Amniotic stem cell (primary cell): ENCODE results near the gene USP20.

Experiments used
- DNase-seq: peaks from one replicate; lab custom pipeline; 2025; lab: John Stamatoyannopoulos, UW

The USP20 gene

DNA sequence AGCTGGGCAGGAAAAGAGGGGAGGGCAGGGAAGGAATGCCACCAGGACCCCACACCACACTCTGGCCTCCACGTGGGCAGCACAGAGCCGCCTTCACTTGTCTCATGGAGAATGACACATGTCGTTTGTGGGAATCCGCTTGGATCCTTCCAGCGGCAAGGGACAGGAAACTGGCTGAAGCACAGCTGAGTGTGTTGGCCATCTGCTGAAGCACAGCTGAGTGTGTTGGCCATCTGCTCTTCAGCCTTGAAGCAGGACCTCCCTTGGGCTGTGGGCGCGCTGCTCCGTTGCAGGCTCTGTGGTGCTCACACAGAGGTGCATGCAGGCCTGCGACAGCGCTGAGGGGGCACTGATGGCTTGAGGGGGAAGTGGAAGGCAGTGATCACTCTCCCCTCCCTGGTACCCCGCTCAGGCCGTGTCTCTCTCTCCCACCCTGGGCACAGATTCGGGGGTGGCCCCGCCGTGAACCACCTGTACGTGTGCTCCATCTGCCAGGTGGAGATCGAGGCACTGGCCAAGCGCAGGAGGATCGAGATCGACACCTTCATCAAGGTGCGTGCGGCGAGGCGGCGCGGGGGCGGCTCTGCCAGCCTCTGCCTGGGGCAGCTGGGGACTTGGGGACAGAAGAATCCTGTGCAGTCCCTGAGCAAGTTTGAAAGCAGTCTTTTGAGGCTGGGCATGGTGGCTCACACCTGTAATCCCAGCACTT, 40.6 kb downstream of the USP20 start:
- no peak for DNase-seq

DNA sequence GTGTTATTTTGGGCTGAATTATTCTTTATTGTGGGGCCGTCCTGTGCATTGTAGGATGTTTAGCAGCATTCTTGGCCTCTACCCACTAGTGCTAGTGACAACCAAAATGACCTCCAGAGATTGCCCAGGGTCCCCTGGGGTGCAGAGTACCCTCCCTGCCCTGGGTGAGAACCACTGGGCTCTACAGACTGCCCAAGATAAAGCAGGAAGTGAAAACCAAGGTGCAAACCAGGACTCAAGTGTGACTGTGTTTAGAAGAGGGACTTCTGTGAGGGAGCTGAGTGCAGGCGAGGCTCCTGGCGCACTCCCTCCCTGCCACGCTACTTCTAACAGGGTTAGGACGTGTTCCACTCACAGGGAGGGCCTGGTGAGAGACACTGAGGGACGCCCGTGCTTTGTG, 41.6 kb downstream of the USP20 start:
- no peak for DNase-seq

DNA sequence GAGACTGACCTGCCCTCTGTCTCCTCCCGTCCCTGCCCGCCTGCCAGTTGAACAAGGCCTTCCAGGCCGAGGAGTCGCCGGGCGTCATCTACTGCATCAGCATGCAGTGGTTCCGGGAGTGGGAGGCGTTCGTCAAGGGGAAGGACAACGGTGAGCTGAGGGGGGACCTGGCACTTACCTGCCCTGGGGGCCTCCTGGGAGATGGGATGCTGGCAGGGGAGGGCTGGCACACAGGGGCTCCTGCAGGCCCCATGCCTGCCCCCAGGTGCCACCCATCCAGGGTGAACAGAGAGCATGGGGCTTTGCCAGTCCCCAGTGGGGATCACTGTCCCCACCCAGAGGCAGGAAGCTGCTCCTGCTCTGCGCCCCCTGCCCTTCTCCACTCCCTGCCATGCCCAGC, 43.0 kb downstream of the USP20 start:
- DNase-seq = no peak

DNA sequence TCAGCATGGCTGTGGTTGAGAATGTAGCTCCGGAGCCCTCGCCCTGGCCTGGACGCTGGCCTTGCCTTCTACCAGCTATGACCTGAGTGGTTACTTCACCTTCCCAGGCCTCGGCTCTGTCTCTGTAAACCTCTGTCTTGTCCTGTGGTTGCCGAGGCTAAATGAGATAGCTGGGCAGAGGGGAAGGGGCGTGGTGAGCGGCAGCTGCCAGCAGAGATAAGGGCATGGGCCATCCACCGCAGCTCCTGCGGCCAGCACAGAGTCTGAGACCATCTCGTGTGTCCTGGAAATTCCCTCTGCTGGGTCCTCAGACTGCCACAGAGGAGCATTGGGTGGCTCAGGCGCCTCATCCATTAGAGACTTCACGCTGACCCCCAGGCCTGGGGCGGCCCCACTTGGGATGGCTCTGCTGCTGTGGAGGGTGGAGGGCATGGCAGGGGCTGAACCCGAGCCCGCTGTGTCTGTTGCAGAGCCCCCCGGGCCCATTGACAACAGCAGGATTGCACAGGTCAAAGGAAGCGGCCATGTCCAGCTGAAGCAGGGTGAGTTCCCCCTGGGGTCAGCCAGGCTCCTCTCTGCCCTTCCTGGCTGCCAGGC, 43.9 kb downstream of the USP20 start:
- DNase-seq = no peak

DNA sequence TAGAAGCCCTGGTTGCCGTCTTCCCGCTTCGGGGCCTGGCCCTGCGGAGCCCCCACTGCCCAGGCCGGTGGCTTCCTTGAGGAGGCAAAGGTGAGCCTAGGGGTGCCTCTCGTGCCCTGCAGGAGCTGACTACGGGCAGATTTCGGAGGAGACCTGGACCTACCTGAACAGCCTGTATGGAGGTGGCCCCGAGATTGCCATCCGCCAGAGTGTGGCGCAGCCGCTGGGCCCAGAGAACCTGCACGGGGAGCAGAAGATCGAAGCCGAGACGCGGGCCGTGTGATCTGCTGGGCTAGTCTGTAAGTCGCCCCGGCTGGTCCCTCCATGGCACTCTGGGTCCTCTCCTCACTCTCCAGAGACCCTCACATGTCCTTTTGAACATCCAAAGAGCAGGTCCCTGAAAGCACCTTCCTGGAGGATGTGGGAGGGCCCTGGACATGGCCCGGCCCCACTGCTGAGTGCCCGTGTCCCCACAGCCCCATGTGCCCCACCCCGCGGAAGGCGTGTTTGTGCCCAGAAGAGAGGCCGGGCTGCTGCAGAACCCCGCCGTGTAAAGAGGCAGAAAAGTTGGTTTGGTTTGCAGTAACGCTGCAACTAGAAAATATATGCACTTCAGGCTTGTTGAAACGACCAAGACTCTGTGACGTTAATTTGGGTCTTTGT, 44.9 kb downstream of the USP20 start:
- no peak for DNase-seq

DNA sequence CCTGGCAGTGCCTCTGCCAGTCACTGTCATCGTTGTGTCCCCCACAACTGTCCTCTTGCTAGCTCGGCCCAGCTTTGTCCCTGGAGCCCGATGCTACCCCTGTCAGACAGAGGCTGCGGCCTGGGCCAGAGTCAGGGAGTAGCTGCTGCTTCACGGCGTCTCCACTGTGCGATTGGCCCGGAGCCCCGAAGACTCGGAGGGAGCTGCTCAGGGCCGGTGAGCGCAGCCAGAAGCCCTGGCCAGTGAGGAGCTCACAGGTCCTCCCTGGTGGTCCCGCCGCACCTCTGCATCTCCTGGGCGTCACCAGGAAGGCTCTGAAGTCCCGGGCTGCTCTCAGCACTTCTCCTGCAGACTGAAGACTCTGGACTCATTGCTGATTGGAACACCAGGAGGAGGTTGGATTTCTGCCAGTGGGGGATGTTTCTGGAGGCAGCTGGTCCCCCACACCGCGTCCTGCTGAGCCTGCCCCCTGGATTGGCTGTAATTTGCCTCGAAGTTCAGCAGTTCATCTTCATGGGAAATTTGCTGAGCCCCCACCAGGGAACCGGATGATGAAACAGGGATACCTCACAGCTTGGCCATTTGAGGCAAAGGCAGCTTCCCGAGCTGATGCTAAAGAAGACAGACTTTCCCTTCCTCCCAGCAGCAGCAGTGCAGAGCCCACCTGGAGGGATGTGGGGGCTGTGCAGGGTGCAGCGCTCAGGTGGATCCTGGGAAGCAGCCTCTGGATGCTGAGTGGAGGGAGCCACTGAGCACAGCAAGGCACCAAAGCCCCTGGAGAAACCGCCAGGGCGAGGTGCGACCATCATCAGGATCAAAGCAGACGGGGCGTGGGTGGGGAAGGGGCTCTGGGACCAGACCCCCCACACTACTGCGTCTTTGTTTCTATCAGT, 45.6 kb downstream of the USP20 start:
- DNase-seq = no peak

DNA sequence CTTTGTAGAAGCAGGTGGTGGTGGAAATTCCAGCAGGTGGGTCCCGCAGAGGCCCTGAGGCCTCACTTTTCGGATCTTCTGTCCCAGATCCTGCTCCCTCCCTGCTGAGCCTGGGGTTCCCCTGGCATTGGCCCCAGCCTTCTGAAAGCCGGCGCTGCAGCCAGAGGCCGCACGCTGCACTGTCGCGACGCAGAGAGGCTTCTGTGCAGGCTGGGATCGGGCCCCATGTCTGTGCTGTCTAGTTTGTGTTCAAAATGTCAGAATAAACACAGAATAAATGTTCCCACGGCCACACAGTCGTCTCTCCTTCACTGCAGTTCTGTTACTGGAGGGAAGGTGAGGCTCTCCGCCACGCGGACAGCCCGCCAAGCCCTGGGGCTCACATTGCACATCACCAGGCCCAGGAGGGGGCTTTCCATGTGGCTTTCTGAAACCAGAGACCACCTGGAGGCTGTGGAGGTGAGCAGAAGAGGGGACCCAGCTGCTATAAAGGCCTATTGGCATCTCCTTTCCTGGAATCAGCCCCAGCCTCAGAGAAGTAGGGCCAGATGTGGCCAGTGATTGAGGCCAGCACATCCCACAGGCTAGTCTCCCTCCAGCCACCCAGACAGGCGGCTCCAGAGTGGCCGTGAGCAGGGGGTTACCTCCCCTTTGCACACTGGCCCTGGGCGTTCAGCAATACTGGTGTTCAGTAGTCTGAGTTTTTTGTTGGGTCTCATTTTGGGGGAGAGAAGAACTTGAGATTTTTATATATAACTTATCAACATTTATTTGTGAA, 46.5 kb downstream of the USP20 start:
- no peak for DNase-seq

DNA sequence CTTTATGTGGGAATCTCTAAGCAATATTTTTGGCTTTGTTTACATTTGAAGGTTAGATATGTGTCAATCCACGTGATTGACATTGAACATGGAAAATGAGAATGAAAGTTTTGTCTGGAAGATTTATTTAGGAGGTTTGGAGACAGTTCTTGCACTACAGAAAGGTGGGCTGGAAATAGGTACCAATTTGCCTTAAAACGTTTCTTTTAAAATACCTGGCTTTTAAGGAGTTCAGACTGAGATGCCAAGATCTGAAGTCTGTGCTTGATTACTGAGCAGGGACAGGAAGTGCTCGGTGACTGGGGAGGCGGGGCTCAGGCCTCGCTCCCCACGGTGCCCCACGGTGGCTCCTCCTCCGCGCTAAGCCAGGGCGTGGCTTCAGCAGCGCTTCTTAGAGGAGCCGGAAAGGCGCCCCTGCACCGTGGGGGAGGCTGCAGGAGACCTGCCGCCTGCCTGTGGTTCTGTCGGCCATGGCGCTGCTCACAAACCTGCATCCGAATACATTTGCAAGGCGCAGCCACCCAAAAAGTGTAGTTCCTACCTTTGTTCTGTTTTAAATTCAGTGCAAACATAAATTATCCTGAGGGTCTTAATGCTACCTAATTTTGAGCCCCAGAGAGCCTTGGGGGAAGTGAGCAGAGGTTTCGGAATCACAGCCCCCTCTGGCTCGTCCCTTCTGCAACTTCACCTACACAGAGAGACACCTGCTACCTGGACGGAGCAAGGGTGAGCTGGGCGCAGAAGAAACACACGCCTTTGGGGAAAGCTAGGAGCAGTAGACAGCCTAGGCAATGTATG, 49.2 kb downstream of the USP20 start:
- peak; percentile 49 for DNase-seq

DNA sequence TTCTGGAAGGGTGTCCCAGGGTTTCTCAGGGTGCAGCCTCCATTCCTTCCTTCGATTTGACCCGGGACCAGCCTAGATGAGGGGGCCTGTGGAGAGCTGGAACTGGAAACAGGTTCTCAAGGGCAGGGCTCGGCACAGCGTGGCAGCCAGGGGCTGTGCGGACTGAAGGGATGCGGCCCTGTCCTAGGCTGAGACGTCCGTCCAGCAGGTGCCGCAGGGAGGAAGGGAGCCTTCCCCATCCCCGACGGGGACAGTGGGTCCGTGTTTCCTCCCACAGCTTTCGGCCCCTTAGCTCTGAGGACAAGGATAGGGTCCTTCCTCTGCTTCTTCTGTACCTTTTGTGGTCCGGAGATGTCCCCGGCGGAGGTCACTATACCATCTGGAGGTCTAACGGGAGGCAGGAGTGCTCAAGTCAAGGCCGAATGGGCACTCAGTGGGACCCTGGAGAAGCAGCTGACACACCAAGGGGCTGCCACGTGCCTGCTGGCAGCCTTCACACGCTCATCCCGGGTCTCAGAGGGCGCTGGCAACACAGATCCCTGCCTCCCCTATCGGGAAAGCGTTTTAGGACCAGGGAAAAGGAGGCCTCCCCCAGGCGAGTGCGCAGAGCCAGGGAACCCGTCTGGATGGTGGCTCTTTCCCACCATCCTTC, 49.9 kb downstream of the USP20 start:
- no peak for DNase-seq

DNA sequence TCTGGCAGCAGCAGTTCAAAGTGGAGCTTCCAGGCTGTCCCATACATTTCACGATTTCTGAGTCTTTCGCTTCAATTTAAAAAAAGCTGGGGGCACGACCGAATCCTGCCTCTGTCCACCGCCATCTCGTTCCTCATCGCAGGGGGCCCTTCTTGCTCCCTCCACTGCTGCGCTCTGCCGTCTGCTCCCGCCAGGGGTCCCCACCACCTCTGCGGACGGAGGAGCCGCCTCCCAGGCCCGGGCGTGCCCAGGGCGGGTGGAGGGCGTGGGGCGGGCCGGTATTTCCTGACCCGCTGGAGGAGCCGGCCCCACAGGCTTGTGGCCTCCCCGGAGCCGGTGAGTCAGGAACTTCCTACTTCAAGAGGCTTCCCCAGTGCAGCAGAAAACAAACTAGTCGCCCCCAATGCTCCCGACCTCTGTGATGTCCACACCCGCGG, 50.4 kb downstream of the USP20 start:
- peak; percentile 83 for DNase-seq

DNA sequence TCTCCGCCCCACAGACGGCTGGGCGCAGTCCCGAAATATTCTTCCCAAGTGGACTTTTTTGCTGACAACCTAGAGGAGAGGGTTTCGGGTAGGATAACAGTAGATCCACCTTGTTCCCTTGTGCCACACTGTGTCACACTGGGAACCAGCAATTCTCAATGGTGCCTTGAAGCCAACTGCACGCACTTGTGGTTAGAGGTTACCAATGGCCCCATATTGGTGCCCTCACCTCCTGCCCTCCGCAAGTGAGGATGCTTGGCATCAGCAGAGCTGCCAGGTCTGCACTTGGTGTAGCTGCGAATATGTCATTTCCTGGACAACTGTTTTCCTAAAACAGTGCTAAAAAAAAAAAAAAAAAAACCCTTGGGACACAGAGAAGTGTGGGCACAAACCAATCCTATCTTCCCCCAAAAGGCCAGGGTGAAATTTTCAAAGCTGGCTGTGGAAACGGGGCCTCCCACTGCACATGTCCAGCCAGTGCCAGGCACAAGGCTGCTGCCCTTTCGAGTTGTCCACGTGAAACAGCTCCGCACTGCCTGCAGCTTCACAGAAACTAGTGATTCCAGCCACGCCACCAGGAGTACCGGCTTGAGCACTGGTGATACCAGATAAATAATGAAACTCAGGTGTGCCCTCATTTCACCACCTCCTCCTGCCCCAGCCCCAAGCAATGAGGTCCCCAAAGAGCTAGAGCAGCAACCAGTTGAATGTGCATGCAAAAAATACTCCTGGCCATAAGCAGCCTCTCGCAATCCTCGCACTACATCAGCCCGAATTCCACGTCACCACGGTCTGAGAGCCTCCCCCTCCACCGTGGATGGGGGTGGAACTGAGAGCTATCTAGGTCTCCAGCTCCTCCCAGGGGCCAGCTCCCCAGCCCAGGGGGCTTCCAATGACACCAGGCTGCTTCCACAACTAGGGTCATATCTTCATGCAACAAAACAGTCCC, 51.2 kb downstream of the USP20 start:
- DNase-seq = no peak

DNA sequence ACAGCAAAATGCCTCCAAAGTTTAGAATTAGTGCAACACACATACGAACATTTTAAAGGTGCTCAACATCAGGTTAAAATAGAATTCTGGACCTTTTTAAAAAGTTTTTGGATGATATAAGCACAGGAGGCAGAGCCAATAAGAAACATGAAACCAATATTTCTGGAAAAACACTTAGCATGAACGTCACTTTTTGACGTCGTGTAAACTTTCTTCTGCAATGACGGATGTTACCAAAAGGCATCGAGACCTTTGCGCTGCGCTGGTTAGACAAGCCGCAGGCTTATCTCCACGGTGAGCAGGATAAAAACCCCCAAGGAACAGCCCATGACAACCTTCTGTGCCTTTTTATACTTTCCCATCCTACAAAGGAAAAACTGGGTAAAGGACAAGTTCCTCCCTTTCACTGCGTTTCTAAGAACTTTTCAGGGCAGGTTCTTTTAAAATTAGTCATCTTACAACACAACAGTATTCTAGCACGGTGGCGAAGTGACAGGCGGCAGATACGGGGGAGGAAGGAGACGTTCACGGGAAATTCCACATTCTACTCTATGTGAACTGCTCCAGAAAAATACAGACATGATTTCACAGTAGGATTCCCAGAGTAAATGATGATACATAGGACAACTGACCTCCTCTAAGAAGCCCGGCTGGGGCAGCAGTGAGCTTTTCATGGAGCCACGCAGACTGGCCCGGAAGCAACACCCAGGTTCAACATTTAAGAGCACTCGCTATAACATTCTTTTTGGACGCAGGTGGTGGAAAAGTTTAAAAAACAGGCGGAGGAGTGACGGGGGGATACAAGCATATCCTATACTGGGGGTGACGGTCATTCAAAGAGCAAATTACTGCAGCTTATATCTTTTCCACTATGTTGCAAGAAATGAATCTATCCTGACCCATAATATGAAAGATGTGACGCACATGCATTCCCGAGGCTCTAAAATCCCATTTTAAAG, 52.4 kb downstream of the USP20 start:
- no peak for DNase-seq

DNA sequence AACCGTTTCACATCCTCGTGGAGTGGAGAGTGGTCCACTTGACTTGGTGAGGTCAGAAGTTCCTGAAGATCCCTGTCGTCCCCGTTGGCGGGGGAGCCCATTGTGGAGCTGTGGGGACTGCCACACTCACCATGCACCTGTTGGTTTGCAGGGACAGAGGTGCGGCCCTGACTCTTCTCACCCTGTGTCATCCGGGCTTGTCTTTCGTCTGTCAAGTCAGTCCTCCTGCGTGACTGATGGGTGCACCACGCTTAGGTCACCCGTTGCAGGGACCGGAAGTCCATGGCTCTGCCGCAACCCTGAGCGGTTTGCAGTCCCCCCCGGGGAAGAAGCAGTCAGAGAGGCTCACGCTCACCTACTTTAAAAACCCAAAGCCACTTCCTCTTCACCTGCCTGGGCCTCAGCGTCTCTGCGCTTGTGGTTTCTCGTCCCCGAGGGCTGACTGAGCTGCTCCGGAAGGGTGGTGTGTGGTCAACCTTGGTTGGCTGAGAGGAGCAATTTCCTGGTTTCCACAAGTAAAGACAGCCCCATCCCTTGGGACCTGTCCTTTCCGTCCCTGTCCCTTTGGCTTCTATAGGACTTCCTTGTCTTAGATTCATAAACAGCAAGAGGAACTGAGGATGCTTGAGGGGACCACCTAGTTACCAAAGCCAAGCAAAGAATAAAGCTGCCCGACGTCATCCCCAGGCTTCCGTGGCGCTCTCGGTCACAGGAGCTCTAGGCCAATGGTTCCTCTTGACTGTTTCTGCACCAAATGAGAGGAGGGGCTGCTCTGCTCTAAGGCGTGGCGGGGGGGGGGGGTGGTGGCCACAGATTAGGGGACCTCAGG, 53.2 kb downstream of the USP20 start:
- no peak for DNase-seq

DNA sequence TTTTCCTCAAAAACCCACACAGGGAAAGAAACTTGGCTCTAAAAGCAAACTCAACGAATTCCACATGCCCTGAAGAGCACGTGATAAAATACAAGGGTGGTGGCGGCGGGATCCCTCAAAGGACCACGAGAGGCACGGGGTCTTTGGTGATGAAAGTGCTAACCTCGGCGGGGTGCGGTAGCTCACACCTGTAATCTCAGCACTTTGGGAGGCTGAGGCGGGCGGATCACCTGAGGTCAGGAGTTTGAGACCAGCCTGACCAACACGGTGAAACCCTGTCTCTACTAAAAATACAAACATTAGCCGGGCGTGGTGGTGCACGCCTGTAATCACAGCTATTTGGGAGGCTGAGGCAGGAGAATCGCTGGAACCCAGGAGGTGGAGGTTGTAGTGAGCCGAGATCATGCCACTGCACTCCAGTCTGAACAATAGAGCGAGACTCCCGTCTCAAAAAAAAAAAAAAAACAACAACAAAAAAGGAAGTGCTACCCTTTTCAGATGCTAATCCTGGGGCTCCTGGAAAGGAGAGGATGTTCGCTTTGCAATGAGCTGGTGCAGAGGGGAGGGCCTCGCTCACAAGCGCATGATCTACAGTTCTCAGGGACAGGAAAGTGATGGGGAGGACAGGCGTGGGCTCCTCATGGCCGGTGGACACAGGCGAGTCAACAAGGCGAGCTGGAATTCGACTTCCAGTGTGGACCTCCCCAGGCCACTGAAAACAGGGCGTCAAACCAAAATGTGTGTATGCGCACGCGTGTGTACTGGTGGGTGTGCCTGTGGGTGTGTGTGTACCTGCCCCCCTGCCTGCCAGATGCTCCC, 54.1 kb downstream of the USP20 start:
- no peak for DNase-seq

DNA sequence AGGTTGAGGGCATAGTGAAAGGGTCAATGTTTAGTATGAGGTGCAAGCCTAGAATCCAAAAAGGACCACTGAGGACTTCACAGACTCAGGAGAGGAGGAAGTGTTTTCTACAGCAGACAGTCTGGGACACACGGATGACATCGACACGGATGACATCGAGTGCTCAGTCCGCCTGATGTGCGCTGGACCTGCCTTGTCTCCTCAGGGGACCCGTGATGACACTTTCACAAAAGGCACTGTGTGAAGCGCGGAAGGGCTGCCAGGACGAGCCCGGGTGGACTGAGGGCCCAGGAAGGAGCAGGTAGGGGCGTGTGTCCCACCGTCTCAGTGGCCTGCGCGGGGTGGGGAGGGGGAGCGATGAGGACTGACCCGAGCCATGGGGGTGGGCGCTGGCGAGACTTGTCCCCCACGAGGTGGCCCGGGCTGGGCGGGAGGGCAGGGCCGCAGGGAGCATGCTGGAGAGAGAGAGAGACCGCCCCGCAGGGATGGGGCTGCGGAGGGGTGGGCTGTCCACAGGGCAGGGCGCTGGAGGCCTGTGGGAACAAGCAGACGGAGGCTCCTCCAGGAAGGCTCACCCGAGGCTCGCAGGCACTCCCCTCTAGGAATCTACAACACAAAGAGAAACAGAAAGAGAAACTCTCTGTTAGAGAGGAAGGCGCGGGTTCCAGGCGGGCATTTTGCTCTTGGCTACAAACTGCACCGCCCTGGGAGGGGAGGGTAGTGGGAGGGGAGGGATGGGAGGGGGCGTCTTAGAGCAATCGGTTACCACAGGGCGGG, 54.9 kb downstream of the USP20 start:
- DNase-seq = no peak
